ENCODE measurements around the gene MOG. TPM values are rescaled to one million over a fixed set of nuclear protein-coding genes. Genes with fewer than 3 reads are reported as not detected.

Gene MOG
- total and polyA plus RNA-seq, 7 experiments from 2014 or later, result not detected

- DNase-seq (no peak), ATAC-seq (no peak)
- H3K4me1 Mint-ChIP-seq, result peaks cover 23 to 87% (median 86%) of the 10 kb centered on the region in 7 donors
- ChIA-PET CTCF (interaction anchor here (0.9 to 2.8 kb wide), 10 partner anchors 8 to 59 kb away, joined by 3 to 22 read pairs (median 8); partner anchors contain the start of gene HLA-F), POLR2A (interaction anchor here (0.7 to 5.8 kb wide), 10 partner anchors 10 to 256 kb away, joined by 3 to 46 read pairs (median 4); partner anchors contain the start of gene HLA-F)
- H3K9me3 Mint-ChIP-seq, result peaks cover 0 to 3% (median 0%) of the 10 kb centered on the region in 11 donors
- peak overlapping the region; percentile 65 to 99 (median 86) for H3K27ac Mint-ChIP-seq
- peak overlapping the region; percentile 74 to 90 (median 82) for H3K4me3 Mint-ChIP-seq
- peaks cover 0 to 10% (median 0%) of the 10 kb centered on the region in 5 donors for H3K27me3 Mint-ChIP-seq
- Histone ChIP-seq H3K4me3 (ENCODE audit: low read length) (peak overlapping the region; percentile 55), H3K36me3 (ENCODE audit: control insufficient read depth in 2 of 3, insufficient read depth in 3 of 3, low read length in 3 of 3) (no peaks in the 10 kb centered on the region), H3K27ac (ENCODE audit: low read depth, low read length) (peak overlapping the region; percentile 62), H3K9me3 (ENCODE audit: control insufficient read depth in 2 of 3, low read length in 3 of 3) (no peaks in the 10 kb centered on the region), H3K27me3 (ENCODE audit: control insufficient read depth in 2 of 2, insufficient read depth in 2 of 2, low read length in 2 of 2) (no peaks in the 10 kb centered on the region), H3K4me1 (ENCODE audit: control insufficient read depth in 2 of 2, insufficient read depth in 2 of 2, low read length in 2 of 2) (peaks cover 54 to 85% of the 10 kb centered on the region in 2 donors)
- intact Hi-C loops (cut with micrococcal nuclease), result loop anchor here (5.0 kb wide), 2 partner anchors 57 to 258 kb away; no protein-coding TSS in a partner anchor
- H3K36me3 Mint-ChIP-seq, result peaks cover 0 to 2% (median 0%) of the 10 kb centered on the region in 5 donors
These were observed 52.3 kb downstream of the MOG start for GRCh38 chr6:29709188-29709587.

DNA sequence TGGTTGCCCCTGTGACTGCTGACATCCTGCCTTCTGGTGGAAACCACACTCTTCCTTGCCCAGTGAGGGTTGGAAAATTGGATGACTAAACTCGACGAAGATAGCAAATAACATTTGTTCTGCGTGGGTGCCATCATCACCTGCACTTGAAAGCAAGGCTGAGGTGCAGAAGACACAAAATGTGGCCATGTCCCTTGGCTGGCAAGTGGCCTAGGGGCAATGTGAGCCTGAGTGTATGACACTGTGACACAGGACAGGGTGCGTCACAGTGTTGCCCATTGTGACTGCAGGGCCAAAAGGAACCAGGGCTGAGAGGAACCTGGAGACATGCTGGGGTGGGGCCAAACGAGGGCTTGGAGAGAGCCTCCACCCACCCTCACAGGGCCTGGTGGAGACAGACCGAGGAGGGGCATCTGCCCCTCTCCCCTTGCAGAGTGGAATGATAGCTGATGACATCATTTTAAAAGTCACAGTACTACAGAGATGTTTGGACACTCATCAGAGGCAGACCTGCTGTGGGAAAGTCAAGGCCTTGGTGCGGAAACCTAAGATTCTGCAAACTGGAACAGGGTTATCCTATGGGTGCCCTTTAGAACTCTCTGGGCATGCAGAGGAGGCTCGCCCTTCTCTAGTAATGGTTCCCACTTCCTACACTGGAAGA lies 53.5 kb downstream of the MOG start:
- Histone ChIP-seq H3K27ac (ENCODE audit: low read depth, low read length) (peak overlapping the region; percentile 62), H3K9me3 (ENCODE audit: control insufficient read depth in 2 of 3, low read length in 3 of 3) (no peaks in the 10 kb centered on the region), H3K4me1 (ENCODE audit: control insufficient read depth in 2 of 2, insufficient read depth in 2 of 2, low read length in 2 of 2) (peaks cover 54 to 85% of the 10 kb centered on the region in 2 donors), H3K4me3 (ENCODE audit: low read length) (no peak overlapping the region), H3K36me3 (ENCODE audit: control insufficient read depth in 2 of 3, insufficient read depth in 3 of 3, low read length in 3 of 3) (no peaks in the 10 kb centered on the region), H3K27me3 (ENCODE audit: control insufficient read depth in 2 of 2, insufficient read depth in 2 of 2, low read length in 2 of 2) (no peaks in the 10 kb centered on the region)
- H3K27me3 Mint-ChIP-seq, result peaks cover 0 to 7% (median 0%) of the 10 kb centered on the region in 5 donors
- ChIA-PET POLR2A (interaction anchor here (0.6 to 5.8 kb wide), 5 partner anchors 11 to 241 kb away, joined by 3 to 46 read pairs (median 33); partner anchors contain the start of gene HLA-F), CTCF (interaction anchor here (0.7 to 0.9 kb wide), 2 partner anchors 24 to 27 kb away, joined by 3 to 4 read pairs; no protein-coding TSS in a partner anchor)
- peaks cover 25 to 99% (median 86%) of the 10 kb centered on the region in 7 donors for H3K4me1 Mint-ChIP-seq
- intact Hi-C loops (cut with micrococcal nuclease), result no loop called here
- peak overlapping the region; percentile 51 to 77 (median 65) for H3K4me3 Mint-ChIP-seq
- peak overlapping the region; percentile 59 to 90 (median 78) for H3K27ac Mint-ChIP-seq
- peaks cover 0 to 3% (median 0%) of the 10 kb centered on the region in 11 donors for H3K9me3 Mint-ChIP-seq
- peaks cover 0 to 4% (median 0%) of the 10 kb centered on the region in 5 donors for H3K36me3 Mint-ChIP-seq
- DNase-seq (no peak), ATAC-seq (no peak)

GRCh38 chr6:29720863-29721262 lies 64.0 kb downstream of the MOG start:
- DNase-seq (peak in 6 of 9 donors; percentile 28 to 55 (median 42)), ATAC-seq (no peak)
- Histone ChIP-seq H3K27ac (ENCODE audit: low read depth, low read length) (no peak overlapping the region), H3K4me3 (ENCODE audit: low read length) (no peak overlapping the region), H3K36me3 (ENCODE audit: control insufficient read depth in 2 of 3, insufficient read depth in 3 of 3, low read length in 3 of 3) (peaks cover 14 to 27% (median 18%) of the 10 kb centered on the region in 3 experiments), H3K4me1 (ENCODE audit: control insufficient read depth in 2 of 2, insufficient read depth in 2 of 2, low read length in 2 of 2) (peaks cover 32% of the 10 kb centered on the region in 2 donors), H3K27me3 (ENCODE audit: control insufficient read depth in 2 of 2, insufficient read depth in 2 of 2, low read length in 2 of 2) (no peaks in the 10 kb centered on the region), H3K9me3 (ENCODE audit: control insufficient read depth in 2 of 3, low read length in 3 of 3) (no peaks in the 10 kb centered on the region)
- Mint-ChIP-seq H3K27me3 (peaks cover 0 to 2% (median 0%) of the 10 kb centered on the region in 5 donors), H3K9me3 (no peaks in the 10 kb centered on the region), H3K4me3 (no peak overlapping the region), H3K4me1 (peaks cover 12 to 39% (median 29%) of the 10 kb centered on the region in 7 donors), H3K27ac (peak overlapping the region in 2 of 9 donors; percentile 22 to 95), H3K36me3 (peaks cover 0 to 23% (median 20%) of the 10 kb centered on the region in 5 donors)
- intact Hi-C loops (cut with micrococcal nuclease), result loop anchor here (5.0 kb wide), 5 partner anchors 69 to 996 kb away; partner anchors contain the start of genes HLA-A (in 1 of the 2), MDC1 (in 1 of the 2), POLR1H (in 1 of the 2) and PPP1R11 (in 1 of the 2)
- POLR2A ChIA-PET, result interaction anchor here (0.6 to 3.1 kb wide), 3 partner anchors 11 to 67 kb away, joined by 3 to 46 read pairs (median 3); no protein-coding TSS in a partner anchor
- CTCF ChIA-PET, result interaction anchor here (0.5 to 2.5 kb wide), 3 partner anchors 13 to 127 kb away, joined by 3 to 22 read pairs (median 5); no protein-coding TSS in a partner anchor

Other genes starting within 250 kb of the MOG start
- not detected for gene OR12D1, start 242.2 kb upstream of the MOG start, total RNA-seq
- gene OR12D1, start 242.2 kb upstream of the MOG start, polyA plus RNA-seq, result not detected
- gene OR10C1, start 217.8 kb upstream of the MOG start, total RNA-seq, result not detected
- not detected for gene OR10C1, start 217.8 kb upstream of the MOG start, polyA plus RNA-seq
- gene OR11A1, start 200.0 kb upstream of the MOG start, total RNA-seq, result not detected
- gene OR11A1, start 200.0 kb upstream of the MOG start, polyA plus RNA-seq, result not detected
- not detected for gene OR2H1, start 199.9 kb upstream of the MOG start, total RNA-seq
- gene OR2H1, start 199.9 kb upstream of the MOG start, polyA plus RNA-seq, result not detected
- gene MAS1L, start 169.1 kb upstream of the MOG start, total RNA-seq, result not detected
- gene MAS1L, start 169.1 kb upstream of the MOG start, polyA plus RNA-seq, result not detected
- gene UBD, start 97.4 kb upstream of the MOG start, total RNA-seq, result 1 to 10 TPM in 1 of 5 experiments, not detected in 4; 1.9 TPM
- not detected for gene UBD, start 97.4 kb upstream of the MOG start, polyA plus RNA-seq
- gene OR2H2, start 72.0 kb upstream of the MOG start, total RNA-seq, result not detected
- not detected for gene OR2H2, start 72.0 kb upstream of the MOG start, polyA plus RNA-seq
- 100 to 1,000 TPM in 1 of 5 experiments, 10 to 100 TPM in 4; 37.0 to 115 (median 61.9) TPM for gene GABBR1, start 23.9 kb upstream of the MOG start, total RNA-seq
- gene GABBR1, start 23.9 kb upstream of the MOG start, polyA plus RNA-seq, result 1 to 10 TPM; 1.2 to 2.2 TPM
- gene ZFP57, start 24.1 kb downstream of the MOG start, total RNA-seq, result 1 to 10 TPM in 2 of 5 experiments, not detected in 3; 1.7 to 2.3 TPM
- gene ZFP57, start 24.1 kb downstream of the MOG start, polyA plus RNA-seq, result 1 to 10 TPM in 1 of 2 donors, not detected in 1; 3.3 TPM
- gene HLA-F, start 66.3 kb downstream of the MOG start, total RNA-seq, result 100 to 1,000 TPM; 502 to 678 (median 522) TPM
- gene HLA-F, start 66.3 kb downstream of the MOG start, polyA plus RNA-seq, result 100 to 1,000 TPM; 348 to 498 TPM
- gene HLA-G, start 170.7 kb downstream of the MOG start, total RNA-seq, result 1 to 10 TPM in 1 of 5 experiments, under 1 TPM in 3, not detected in 1; 0.32 to 2.7 (median 0.64) TPM
- 1 to 10 TPM in 1 of 2 donors, under 1 TPM in 1; 0.98 to 1.0 TPM for gene HLA-G, start 170.7 kb downstream of the MOG start, polyA plus RNA-seq

Data from naive thymus-derived CD4-positive, alpha-beta T cell (primary cell).